ENCODE results near the gene PHAF1. TPM values are rescaled to one million over a fixed set of nuclear protein-coding genes. Genes with fewer than 3 reads are reported as not detected.

The PHAF1 gene
- polyA plus RNA-seq, 2 donors = 8.8 to 9.9 TPM

GRCh38 chr16:67101311-67102082 lies 8.2 kb upstream of the PHAF1 start:
- Histone ChIP-seq H3K9me3 (ENCODE audit: control insufficient read depth in 2 of 2, insufficient read depth in 1 of 2, low read depth in 1 of 2, low read length in 1 of 2) (no peaks in the 10 kb centered on the region), H3K4me1 (ENCODE audit: control insufficient read depth in 2 of 2, insufficient read depth in 2 of 2, low read length in 1 of 2) (peaks cover 2 to 3% of the 10 kb centered on the region in 2 donors), H3K4me3 (ENCODE audit: low read depth in 1 of 2, low read length in 2 of 2) (no peak overlapping the region), H3K36me3 (ENCODE audit: control insufficient read depth in 2 of 2, insufficient read depth in 2 of 2, low read length in 1 of 2) (no peaks in the 10 kb centered on the region), H3K27ac (ENCODE audit: low read depth in 2 of 2, low read length in 1 of 2) (no peak overlapping the region), H3K27me3 (ENCODE audit: control insufficient read depth in 1 of 2, insufficient read depth in 2 of 2, low read length in 2 of 2) (no peaks in the 10 kb centered on the region)
- WGBS, 2 donors = 74 to 81% methylated on average over 4 of the region's 4 CpGs

- no peak overlapping the region for H3K27ac ChIP-seq (ENCODE audit: low read depth in 2 of 2, low read length in 1 of 2)
These were observed 5.7 kb upstream of the PHAF1 start for GRCh38 chr16:67104061-67104460.

GRCh38 chr16:67104845-67105244 lies 4.9 kb upstream of the PHAF1 start:
- no peaks in the 10 kb centered on the region for H3K27me3 ChIP-seq (ENCODE audit: control insufficient read depth in 1 of 2, insufficient read depth in 2 of 2, low read length in 2 of 2)
- H3K27ac ChIP-seq (ENCODE audit: low read depth in 2 of 2, low read length in 1 of 2) = peak overlapping the region; percentile 68 to 87

More at GRCh38 chr16:67104061-67104460, 5.7 kb upstream of the PHAF1 start:
- Histone ChIP-seq H3K9me3 (ENCODE audit: control insufficient read depth in 2 of 2, insufficient read depth in 1 of 2, low read depth in 1 of 2, low read length in 1 of 2) (no peaks in the 10 kb centered on the region), H3K4me1 (ENCODE audit: control insufficient read depth in 2 of 2, insufficient read depth in 2 of 2, low read length in 1 of 2) (peaks cover 2 to 4% of the 10 kb centered on the region in 2 donors), H3K36me3 (ENCODE audit: control insufficient read depth in 2 of 2, insufficient read depth in 2 of 2, low read length in 1 of 2) (no peaks in the 10 kb centered on the region), H3K4me3 (ENCODE audit: low read depth in 1 of 2, low read length in 2 of 2) (no peak overlapping the region), H3K27me3 (ENCODE audit: control insufficient read depth in 1 of 2, insufficient read depth in 2 of 2, low read length in 2 of 2) (no peaks in the 10 kb centered on the region)
- WGBS, 2 donors = 62 to 63% methylated on average over 4 of the region's 4 CpGs

GRCh38 chr16:67105246-67105645 lies 4.5 kb upstream of the PHAF1 start:
- no peaks in the 10 kb centered on the region for H3K27me3 ChIP-seq (ENCODE audit: control insufficient read depth in 1 of 2, insufficient read depth in 2 of 2, low read length in 2 of 2)
- peaks cover 2 to 8% of the 10 kb centered on the region in 2 donors for H3K4me1 ChIP-seq (ENCODE audit: control insufficient read depth in 2 of 2, insufficient read depth in 2 of 2, low read length in 1 of 2)
- WGBS, 2 donors = 71 to 72% methylated on average over 2 of the region's 2 CpGs
- no peaks in the 10 kb centered on the region for H3K9me3 ChIP-seq (ENCODE audit: control insufficient read depth in 2 of 2, insufficient read depth in 1 of 2, low read depth in 1 of 2, low read length in 1 of 2)
- peak overlapping the region; percentile 68 to 87 for H3K27ac ChIP-seq (ENCODE audit: low read depth in 2 of 2, low read length in 1 of 2)
- no peaks in the 10 kb centered on the region for H3K36me3 ChIP-seq (ENCODE audit: control insufficient read depth in 2 of 2, insufficient read depth in 2 of 2, low read length in 1 of 2)
- no peak overlapping the region for H3K4me3 ChIP-seq (ENCODE audit: low read depth in 1 of 2, low read length in 2 of 2)

More at GRCh38 chr16:67104845-67105244, 4.9 kb upstream of the PHAF1 start:
- 62 to 65% methylated on average over 6 of the region's 6 CpGs for WGBS, 2 donors
- H3K9me3 ChIP-seq (ENCODE audit: control insufficient read depth in 2 of 2, insufficient read depth in 1 of 2, low read depth in 1 of 2, low read length in 1 of 2) = no peaks in the 10 kb centered on the region
- H3K36me3 ChIP-seq (ENCODE audit: control insufficient read depth in 2 of 2, insufficient read depth in 2 of 2, low read length in 1 of 2) = no peaks in the 10 kb centered on the region
- peaks cover 2 to 8% of the 10 kb centered on the region in 2 donors for H3K4me1 ChIP-seq (ENCODE audit: control insufficient read depth in 2 of 2, insufficient read depth in 2 of 2, low read length in 1 of 2)
- no peak overlapping the region for H3K4me3 ChIP-seq (ENCODE audit: low read depth in 1 of 2, low read length in 2 of 2)

GRCh38 chr16:67105881-67106280 lies 3.9 kb upstream of the PHAF1 start:
- no peaks in the 10 kb centered on the region for H3K36me3 ChIP-seq (ENCODE audit: control insufficient read depth in 2 of 2, insufficient read depth in 2 of 2, low read length in 1 of 2)
- peaks cover 2 to 8% of the 10 kb centered on the region in 2 donors for H3K4me1 ChIP-seq (ENCODE audit: control insufficient read depth in 2 of 2, insufficient read depth in 2 of 2, low read length in 1 of 2)
- H3K27me3 ChIP-seq (ENCODE audit: control insufficient read depth in 1 of 2, insufficient read depth in 2 of 2, low read length in 2 of 2) = no peaks in the 10 kb centered on the region
- WGBS, 2 donors = 32 to 37% methylated on average over 4 to 5 of the region's 5 CpGs
- H3K27ac ChIP-seq (ENCODE audit: low read depth in 2 of 2, low read length in 1 of 2) = peak overlapping the region; percentile 34 to 43
- H3K9me3 ChIP-seq (ENCODE audit: control insufficient read depth in 2 of 2, insufficient read depth in 1 of 2, low read depth in 1 of 2, low read length in 1 of 2) = no peaks in the 10 kb centered on the region
- no peak overlapping the region for H3K4me3 ChIP-seq (ENCODE audit: low read depth in 1 of 2, low read length in 2 of 2)

GRCh38 chr16:67108489-67108888 lies 1.3 kb upstream of the PHAF1 start:
- Histone ChIP-seq H3K4me1 (ENCODE audit: control insufficient read depth in 2 of 2, insufficient read depth in 2 of 2, low read length in 1 of 2) (peaks cover 2 to 10% of the 10 kb centered on the region in 2 donors), H3K36me3 (ENCODE audit: control insufficient read depth in 2 of 2, insufficient read depth in 2 of 2, low read length in 1 of 2) (no peaks in the 10 kb centered on the region), H3K27me3 (ENCODE audit: control insufficient read depth in 1 of 2, insufficient read depth in 2 of 2, low read length in 2 of 2) (no peaks in the 10 kb centered on the region), H3K27ac (ENCODE audit: low read depth in 2 of 2, low read length in 1 of 2) (no peak overlapping the region), H3K9me3 (ENCODE audit: control insufficient read depth in 2 of 2, insufficient read depth in 1 of 2, low read depth in 1 of 2, low read length in 1 of 2) (no peaks in the 10 kb centered on the region), H3K4me3 (ENCODE audit: low read depth in 1 of 2, low read length in 2 of 2) (no peak overlapping the region)
- 95 to 97% methylated on average over 6 of the region's 6 CpGs for WGBS, 2 donors

GRCh38 chr16:67108931-67109406 lies 772 bp upstream of the PHAF1 start:
- Histone ChIP-seq H3K9me3 (ENCODE audit: control insufficient read depth in 2 of 2, insufficient read depth in 1 of 2, low read depth in 1 of 2, low read length in 1 of 2) (no peaks in the 10 kb centered on the region), H3K27ac (ENCODE audit: low read depth in 2 of 2, low read length in 1 of 2) (peak overlapping the region; percentile 80 to 88), H3K36me3 (ENCODE audit: control insufficient read depth in 2 of 2, insufficient read depth in 2 of 2, low read length in 1 of 2) (no peaks in the 10 kb centered on the region), H3K4me3 (ENCODE audit: low read depth in 1 of 2, low read length in 2 of 2) (peak overlapping the region; percentile 87 to 88), H3K4me1 (ENCODE audit: control insufficient read depth in 2 of 2, insufficient read depth in 2 of 2, low read length in 1 of 2) (peaks cover 2 to 10% of the 10 kb centered on the region in 2 donors), H3K27me3 (ENCODE audit: control insufficient read depth in 1 of 2, insufficient read depth in 2 of 2, low read length in 2 of 2) (no peaks in the 10 kb centered on the region)
- WGBS, 2 donors = 68 to 78% methylated on average over 18 of the region's 18 CpGs

- Histone ChIP-seq H3K36me3 (ENCODE audit: control insufficient read depth in 2 of 2, insufficient read depth in 2 of 2, low read length in 1 of 2) (peaks cover 0 to 4% of the 10 kb centered on the region in 2 donors), H3K27ac (ENCODE audit: low read depth in 2 of 2, low read length in 1 of 2) (no peak overlapping the region), H3K4me3 (ENCODE audit: low read depth in 1 of 2, low read length in 2 of 2) (no peak overlapping the region), H3K4me1 (ENCODE audit: control insufficient read depth in 2 of 2, insufficient read depth in 2 of 2, low read length in 1 of 2) (peaks cover 0 to 7% of the 10 kb centered on the region in 2 donors), H3K9me3 (ENCODE audit: control insufficient read depth in 2 of 2, insufficient read depth in 1 of 2, low read depth in 1 of 2, low read length in 1 of 2) (no peaks in the 10 kb centered on the region), H3K27me3 (ENCODE audit: control insufficient read depth in 1 of 2, insufficient read depth in 2 of 2, low read length in 2 of 2) (no peaks in the 10 kb centered on the region)
- 79 to 81% methylated on average over 4 of the region's 4 CpGs for WGBS, 2 donors
These were observed 2.3 kb downstream of the PHAF1 start for GRCh38 chr16:67111951-67112444.

- peaks cover 0 to 4% of the 10 kb centered on the region in 2 donors for H3K36me3 ChIP-seq (ENCODE audit: control insufficient read depth in 2 of 2, insufficient read depth in 2 of 2, low read length in 1 of 2)
- H3K27ac ChIP-seq (ENCODE audit: low read depth in 2 of 2, low read length in 1 of 2) = peak overlapping the region; percentile 2 to 51
- no peak overlapping the region for H3K4me3 ChIP-seq (ENCODE audit: low read depth in 1 of 2, low read length in 2 of 2)
- WGBS, 2 donors = 46 to 55% methylated on average over 4 of the region's 4 CpGs
- H3K4me1 ChIP-seq (ENCODE audit: control insufficient read depth in 2 of 2, insufficient read depth in 2 of 2, low read length in 1 of 2) = peaks cover 0 to 7% of the 10 kb centered on the region in 2 donors
- no peaks in the 10 kb centered on the region for H3K27me3 ChIP-seq (ENCODE audit: control insufficient read depth in 1 of 2, insufficient read depth in 2 of 2, low read length in 2 of 2)
- H3K9me3 ChIP-seq (ENCODE audit: control insufficient read depth in 2 of 2, insufficient read depth in 1 of 2, low read depth in 1 of 2, low read length in 1 of 2) = no peaks in the 10 kb centered on the region
These were observed 3.1 kb downstream of the PHAF1 start for GRCh38 chr16:67112591-67113399.

Data from esophagus (tissue), 2 donors.